SK-N-SH treated with all-trans-retinoic acid at 6 μM for 48 hours (cell line): ENCODE measurements around the gene KCNQ5.

ENCODE experiments used
- ARNTL ChIP-seq: fragments of 450-650 bp; formaldehyde crosslinking; IDR thresholded peaks from 2 replicates; pipeline ENCODE4 v1.5.0; 2020; ENCODE audit warnings: low read depth, mild to moderate bottlenecking, moderate library complexity, borderline replicate concordance
- CSDC2 ChIP-seq: fragments of 250-450 bp; sonication (Bioruptor Pico); IDR thresholded peaks from 2 replicates; pipeline ENCODE4 v1.5.0; 2020; ENCODE audit warnings: mild to moderate bottlenecking, moderate library complexity
- ESRRG ChIP-seq: fragments of 250-450 bp; sonication (Bioruptor Pico); IDR thresholded peaks from 2 replicates; pipeline ENCODE4 v1.6.1; 2021; ENCODE audit warnings: mild to moderate bottlenecking
- GLIS3 ChIP-seq: fragments of 250-450 bp; sonication (Bioruptor Pico); IDR thresholded peaks from 2 replicates; pipeline ENCODE4 v1.5.0; 2020; ENCODE audit warnings: mild to moderate bottlenecking, moderate library complexity
- ISL1 ChIP-seq: fragments of 250-450 bp; sonication (Bioruptor Pico); IDR thresholded peaks from 2 replicates; pipeline ENCODE4 v2.1.2; 2022; ENCODE audit warnings: mild to moderate bottlenecking, moderate library complexity
- PATZ1 ChIP-seq: fragments of 250-450 bp; sonication (Bioruptor Pico); IDR thresholded peaks from 2 replicates; pipeline ENCODE4 v1.8.0; 2020; ENCODE audit warnings: mild to moderate bottlenecking, moderate library complexity, borderline replicate concordance
- PPARA ChIP-seq: fragments of 250-450 bp; sonication (Bioruptor Pico); IDR thresholded peaks from 2 replicates; pipeline ENCODE4 v1.5.0; 2020; ENCODE audit warnings: mild to moderate bottlenecking, borderline replicate concordance
- TCF4 ChIP-seq: fragments of 250-450 bp; sonication (Bioruptor Pico); IDR thresholded peaks from 2 replicates; pipeline ENCODE4 v1.8.0; 2021; ENCODE audit warnings: mild to moderate bottlenecking, moderate library complexity, borderline replicate concordance
- ZNF70 ChIP-seq: fragments of 450-650 bp; formaldehyde crosslinking; IDR thresholded peaks from 2 replicates; pipeline ENCODE4 v1.5.0; 2020; ENCODE audit warnings: mild to moderate bottlenecking, moderate library complexity
- ZNF8 ChIP-seq: fragments of 450-650 bp; formaldehyde crosslinking; IDR thresholded peaks from 2 replicates; pipeline ENCODE4 v1.5.0; 2020; ENCODE audit warnings: mild to moderate bottlenecking, moderate library complexity

- TF ChIP-seq PATZ1 (CRISPR knock-in tag) = no peak
- no peak for TF ChIP-seq ARNTL
- no peak for TF ChIP-seq ZNF8 (CRISPR knock-in tag)
- no peak for TF ChIP-seq PPARA (CRISPR knock-in tag)
- TF ChIP-seq TCF4 (CRISPR knock-in tag) = no peak
- no peak for TF ChIP-seq CSDC2 (CRISPR knock-in tag)
- no peak for TF ChIP-seq ISL1 (CRISPR knock-in tag)
- TF ChIP-seq GLIS3 = no peak
- TF ChIP-seq ZNF70 = no peak
- TF ChIP-seq ESRRG (CRISPR knock-in tag) = no peak
Measured at GRCh38 chr6:73004861-73005260, 383.0 kb downstream of the KCNQ5 start.
